ENCODE results near the gene CNTRL.
"Not testable (repeated sequence)": the region's sequence is repeated elsewhere in the genome, so short reads cannot be mapped to it uniquely, and the experiment has no call there.

CNTRL gene

DNA sequence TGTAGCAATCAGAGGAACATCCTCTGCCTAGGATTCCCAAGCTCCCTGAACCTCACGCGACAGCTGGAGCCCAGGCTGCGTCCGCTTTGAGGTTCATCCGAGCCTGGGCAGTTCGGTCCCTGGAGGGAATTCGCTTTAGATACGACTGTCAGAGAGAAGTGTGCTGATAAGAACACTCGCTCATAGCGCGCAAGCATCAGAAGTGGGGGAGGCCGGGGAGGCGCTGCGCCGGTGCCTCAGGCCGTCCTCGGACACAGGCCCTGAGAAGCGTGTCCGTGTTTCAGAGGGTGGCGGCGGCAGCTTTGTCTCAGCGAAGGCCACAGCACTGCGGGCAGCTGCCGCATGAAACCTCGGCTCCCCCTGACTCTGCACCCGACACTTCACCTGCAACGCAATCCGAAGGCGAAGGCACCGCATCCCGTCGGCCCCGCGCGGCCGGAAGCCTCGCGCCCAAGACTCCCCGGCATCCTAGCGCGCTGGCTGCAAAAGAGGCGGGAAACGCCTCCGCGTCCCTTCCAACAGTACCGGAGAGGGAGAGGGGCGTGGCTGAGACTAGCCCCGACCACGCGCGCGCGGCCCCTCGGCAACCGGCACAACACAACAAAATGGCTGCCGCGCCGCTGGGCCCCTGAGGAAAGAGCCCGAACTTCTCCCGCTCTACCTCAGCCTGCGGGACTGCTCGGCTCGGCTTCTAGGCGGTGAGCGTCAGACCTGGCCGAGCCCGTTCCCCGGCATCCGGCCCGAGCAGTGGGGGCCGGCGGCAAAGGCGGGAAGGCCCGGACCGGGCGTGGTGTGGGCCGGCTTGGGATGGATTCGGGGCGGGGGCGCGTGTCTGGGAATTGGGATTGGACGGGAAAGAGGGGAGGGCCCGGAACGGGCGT is at the start of gene CNTRL:
TSS of gene CNTRL (plus strand) at position 586 of the 881 bp plus-strand sequence. CDS start 13,372 bp downstream, outside the sequence.
- peak; percentile 93 for DNase-seq

DNA sequence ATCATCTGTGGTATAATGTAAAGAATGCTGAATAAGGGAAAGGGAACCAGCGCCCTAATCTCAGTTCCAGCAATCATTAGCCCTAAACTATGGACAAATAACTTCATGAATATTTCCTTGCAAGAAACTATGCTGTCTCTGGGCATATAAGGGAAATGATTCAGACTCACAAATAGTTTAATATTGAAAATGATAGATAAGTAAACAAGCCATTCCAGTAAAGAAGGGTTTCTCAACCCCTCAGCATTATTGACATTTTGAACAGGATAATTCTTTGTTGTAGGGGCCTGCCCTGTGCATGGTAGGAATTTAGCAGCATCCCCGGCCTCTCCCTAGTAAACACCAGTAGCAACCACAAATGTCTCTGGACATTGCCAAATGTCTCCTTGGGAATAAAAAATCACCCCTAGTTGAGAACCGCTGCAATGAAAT is 48.5 kb upstream of the CNTRL start:
- no peak for DNase-seq

DNA sequence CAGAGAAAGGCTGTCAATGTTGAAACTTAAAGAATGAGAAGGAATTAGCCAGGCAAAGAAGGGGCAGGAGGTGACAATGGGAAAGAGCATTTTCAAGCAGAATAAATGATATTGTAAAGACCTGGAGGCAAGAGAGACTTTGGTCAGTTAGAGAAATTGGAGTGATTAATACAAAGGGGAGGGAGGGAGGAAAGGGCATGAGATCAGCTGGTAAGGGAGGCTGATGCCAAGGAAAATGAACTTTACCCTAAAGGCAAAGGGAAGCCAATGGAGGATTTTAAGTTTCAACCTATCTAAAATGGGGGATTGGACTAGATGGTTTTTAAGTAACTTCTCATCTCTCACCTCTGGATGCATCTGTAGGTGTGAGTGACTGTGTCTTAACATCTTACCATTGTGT is 48.0 kb upstream of the CNTRL start:
- DNase-seq = no peak

- not testable (repeated sequence) for DNase-seq
Measured at GRCh38 chr9:121028285-121028684, 46.5 kb upstream of the CNTRL start.

- DNase-seq = no peak
Measured at GRCh38 chr9:121029469-121029868, 45.3 kb upstream of the CNTRL start.

DNA sequence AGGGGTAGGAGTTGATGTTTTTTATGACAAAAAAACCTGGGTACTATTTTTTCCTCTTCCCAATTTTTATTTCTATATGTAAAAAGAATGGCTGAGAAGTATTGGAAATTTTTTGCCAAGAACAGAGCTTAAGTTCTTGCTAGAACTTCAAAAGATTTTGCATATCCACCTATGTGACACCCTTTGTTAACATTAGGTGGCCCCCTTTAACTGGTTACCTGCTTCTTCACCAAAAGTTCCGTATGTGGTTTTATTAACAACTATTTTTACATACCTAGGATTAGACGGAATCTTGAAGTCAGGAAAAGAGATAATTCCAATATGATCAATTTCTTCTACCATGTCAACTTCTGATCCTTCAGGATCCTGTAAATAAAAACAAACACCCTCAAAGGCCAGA is 40.2 kb upstream of the CNTRL start:
- DNase-seq = no peak

DNA sequence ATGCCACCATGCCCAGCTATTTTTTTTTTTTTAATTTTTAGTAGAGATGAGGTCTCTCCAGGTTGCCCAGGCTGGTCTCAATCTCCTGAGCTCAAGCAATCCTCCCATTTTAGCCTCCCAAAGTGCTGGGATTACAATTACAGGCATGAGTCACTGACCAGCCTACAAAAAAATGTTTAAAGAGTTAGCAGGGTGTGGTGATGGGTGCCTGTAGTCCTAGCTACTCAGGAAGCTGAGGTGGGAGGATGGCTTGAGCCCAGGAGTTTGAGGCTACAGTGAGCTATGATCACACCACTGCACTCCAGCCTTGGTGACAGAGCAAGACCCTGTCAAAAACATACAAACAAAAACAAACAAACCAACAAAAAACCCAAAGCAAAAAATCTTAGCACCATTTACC is 39.0 kb upstream of the CNTRL start:
- not testable (repeated sequence) for DNase-seq

GRCh38 chr9:121038362-121038761 is 36.4 kb upstream of the CNTRL start:
- DNase-seq = no peak

DNA sequence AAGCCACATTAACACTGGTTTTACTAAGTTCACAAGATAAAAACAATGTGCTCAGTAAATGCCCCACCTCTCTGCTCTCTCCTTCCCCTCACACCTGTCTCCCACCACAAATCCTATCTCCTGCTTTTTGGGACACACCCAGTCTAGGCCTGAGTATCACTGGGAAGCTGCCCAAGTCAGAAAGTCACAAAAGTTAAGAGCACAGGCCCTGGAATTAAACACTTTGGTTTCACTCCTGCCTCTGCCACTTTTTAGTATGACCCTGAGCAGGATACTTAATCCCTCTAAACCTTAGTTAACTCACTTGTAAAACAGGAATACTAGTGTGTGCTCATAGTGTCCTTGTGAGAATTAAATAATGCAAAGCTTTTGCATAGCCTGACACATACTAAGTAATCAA is 36.0 kb upstream of the CNTRL start:
- no peak for DNase-seq

GRCh38 chr9:121048175-121048574 is 26.6 kb upstream of the CNTRL start:
- no peak for DNase-seq

GRCh38 chr9:121048618-121049017 is 26.1 kb upstream of the CNTRL start:
- DNase-seq = no peak

DNA sequence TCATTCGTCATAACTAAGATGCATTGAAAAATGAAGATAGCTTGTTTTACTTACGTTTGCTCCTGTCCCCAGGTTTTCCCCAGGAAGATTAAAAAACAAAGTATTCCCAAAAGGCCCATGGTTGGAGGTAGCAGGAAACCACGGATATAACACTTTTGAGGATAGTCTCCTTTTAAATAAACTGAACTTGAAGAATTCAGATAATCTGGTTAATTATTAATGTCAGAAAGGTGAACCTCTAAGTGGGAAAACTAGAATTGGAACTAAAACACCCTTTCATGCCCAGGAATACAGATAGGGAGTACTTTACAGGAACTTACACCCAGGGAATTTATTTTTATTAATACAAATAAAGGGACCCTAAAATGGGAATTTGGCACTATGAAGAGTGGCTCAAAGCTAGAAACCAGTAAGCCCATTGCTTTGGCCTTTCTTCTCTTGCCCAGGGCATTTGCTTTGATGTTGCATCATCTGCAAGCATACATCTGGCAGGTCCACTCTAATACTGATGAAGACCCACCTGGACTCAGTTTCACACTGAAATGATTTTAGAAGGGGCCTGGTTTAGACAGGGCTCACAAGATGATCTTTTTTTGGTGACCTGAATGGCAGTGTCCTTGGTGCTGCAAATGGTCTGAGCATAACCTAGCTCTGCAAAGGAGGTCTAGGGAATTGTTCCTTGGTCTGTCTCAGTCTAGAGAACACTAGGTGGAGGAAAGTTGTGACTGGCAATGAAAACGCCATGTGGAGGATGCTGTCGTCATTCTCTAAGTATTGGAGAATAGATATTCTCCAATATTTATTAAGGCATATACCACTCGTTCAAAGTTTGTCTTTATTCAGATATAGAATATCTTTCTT is 24.4 kb upstream of the CNTRL start, which contains the start of gene C5:
TSS of gene C5 (minus strand) at position 148 of the 861 bp plus-strand sequence. CDS start at position 119, 29 bp downstream.
- no peak for DNase-seq

DNA sequence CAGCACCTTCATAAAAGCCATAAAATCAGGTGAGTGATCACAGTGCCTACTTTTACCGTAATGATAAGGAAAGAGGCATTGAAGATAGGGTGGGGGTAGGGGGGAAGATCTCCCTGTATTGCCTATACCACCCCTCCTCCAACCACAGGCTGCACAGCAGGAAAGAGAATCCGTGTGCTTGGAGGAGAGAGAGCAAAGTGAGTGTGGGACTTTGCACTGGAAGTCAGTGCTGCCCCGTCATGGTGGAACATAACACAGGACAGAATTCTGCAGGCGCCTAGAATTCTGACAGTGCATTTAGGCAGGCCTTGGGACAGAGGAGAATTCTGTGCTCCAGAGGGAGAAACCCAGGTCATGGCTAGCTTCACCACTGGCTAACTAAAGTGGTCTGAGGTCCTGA is 21.2 kb upstream of the CNTRL start:
- no peak for DNase-seq

GRCh38 chr9:121055642-121056143 is 19.1 kb upstream of the CNTRL start:
- DNase-seq = no peak

DNA sequence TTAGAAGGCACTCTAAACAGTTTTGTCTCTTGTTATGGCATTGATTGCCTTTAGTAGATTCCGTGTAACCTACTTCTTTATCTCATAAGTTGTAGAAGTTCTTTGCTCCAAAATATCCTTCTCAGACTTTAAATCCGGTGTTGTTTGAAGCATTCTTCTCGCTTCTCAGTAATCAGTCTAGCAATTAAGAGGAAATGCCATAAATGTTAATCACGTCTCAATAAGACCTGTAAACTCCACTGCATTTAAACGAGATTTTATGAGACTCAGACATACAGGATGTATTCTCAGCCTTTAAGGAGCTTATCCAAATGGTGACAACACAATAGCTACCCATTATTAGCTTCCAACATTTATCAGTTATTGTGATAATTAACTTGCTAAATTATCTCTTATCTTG is 16.9 kb upstream of the CNTRL start:
- no peak for DNase-seq

- DNase-seq = no peak
Measured at GRCh38 chr9:121059513-121059912, 15.2 kb upstream of the CNTRL start.

GRCh38 chr9:121059998-121060636 is 14.6 kb upstream of the CNTRL start:
- DNase-seq = peak; percentile 73

GRCh38 chr9:121066850-121067249 is 7.9 kb upstream of the CNTRL start:
- DNase-seq = no peak

- no peak for DNase-seq
Measured at GRCh38 chr9:121067640-121068039, 7.1 kb upstream of the CNTRL start.

DNA sequence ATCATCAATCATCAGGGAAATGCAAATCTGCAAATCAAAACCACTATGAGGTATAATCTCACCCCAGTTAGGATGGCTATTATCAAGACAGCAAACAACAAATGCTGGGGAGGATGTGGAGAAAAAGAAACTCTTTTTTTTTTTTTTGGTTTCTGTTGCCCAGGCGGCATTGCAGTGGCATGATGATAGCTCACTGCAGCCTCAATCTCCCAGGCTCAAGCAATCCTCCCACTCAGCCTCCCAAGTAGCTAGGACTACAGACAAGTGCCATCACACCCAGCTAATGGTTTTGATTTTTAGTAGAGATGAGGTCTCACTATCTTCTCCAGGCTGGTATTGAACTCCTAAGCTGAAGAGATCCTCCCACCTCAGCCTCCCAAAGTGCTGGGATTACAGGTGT is 5.4 kb upstream of the CNTRL start:
- DNase-seq = no peak

GRCh38 chr9:121071370-121071755 is 3.4 kb upstream of the CNTRL start:
- no peak for DNase-seq

DNA sequence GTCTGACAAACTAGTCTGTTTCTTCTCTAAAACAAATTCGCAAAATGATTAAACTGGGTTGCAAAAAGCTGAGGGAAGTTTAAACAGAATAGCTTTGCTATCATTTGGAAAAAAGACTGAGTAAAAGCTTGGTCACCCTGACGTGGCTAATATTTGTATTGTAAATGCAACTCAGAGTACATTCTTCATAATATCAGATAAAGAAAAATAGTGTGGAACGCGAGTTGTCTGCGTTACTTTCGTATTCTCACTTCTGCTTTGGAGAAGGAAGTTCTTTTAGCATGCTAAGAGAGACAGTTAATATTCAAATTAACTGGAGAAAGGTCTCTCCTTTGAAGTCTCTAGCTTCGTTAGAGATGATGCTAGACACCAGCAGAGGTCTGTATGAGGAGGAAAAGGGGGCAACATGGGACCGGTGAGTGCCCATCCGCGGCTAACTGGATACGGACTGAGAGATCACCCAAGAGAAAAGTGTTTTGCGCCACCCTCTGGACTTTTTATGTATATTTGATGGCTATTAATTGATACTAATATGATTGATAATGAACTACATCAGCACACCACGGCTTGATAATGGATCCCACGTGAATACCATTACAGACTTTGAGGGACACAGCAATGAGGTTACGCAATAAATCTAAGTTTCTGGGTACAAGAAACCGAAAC is 2.9 kb upstream of the CNTRL start:
- no peak for DNase-seq

Measured in NCI-H1105 treated with DMSO at 0.1 percent for 48 hours (cell line).